ENCODE results near the gene ASB14.

The ASB14 gene

DNA sequence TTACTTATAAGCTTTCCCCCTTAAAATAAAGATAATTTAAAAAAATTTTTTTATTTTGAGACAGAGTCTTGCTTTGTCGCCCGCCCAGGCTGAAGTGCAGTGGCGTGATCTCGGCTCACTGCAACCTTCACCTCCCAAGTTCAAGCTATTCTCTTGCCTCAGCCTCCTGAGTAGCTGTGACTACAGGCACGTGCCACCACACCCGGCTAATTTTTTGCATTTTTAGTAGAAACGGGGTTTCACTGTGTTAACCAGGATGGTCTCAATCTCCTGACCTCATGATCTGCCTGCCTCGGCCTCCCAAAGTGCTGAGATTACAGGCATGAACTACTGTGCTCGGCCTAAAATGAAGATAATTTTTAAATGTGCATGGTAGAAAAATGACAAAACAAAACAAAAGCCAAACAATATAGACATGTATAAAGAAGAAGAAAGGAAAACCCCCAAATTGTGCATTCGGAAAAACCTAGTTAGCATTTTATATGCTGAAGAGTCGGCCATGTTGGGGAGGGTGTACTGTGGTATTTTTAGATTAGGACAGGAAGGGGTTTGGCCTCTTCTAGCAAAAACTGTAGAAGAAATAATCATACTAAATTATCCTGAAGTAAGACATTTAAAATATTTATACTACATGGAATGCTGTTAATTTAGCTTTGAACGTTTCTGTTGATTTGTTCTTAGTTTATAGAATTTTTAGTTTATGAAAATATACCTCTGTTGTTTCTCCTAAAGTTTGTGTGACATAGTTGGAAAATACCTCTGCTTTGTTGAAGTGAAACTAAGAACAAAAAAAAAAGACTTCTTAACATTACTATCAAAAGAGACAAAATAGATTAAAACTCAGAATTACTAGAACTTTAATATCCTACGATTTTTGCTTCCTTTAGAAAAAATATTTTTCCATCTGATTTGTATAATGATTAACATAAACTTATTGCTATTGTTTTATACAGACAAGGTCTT lies 57.6 kb downstream of the ASB14 start:
- Histone ChIP-seq H3K9me3 (ENCODE audit: control insufficient read depth, insufficient read depth, low read length) (no peaks in the 10 kb centered on the region), H3K9me2 (replicated peaks; ENCODE audit: control insufficient read depth, low read length) (no peaks in the 10 kb centered on the region), H3K4me1 (ENCODE audit: control insufficient read depth, low read length) (peaks cover 31% of the 10 kb centered on the region), H3F3A (ENCODE audit: control insufficient read depth, insufficient read depth) (peaks cover 10% of the 10 kb centered on the region; the same call in 1 of the 2 replicates), H3K36me3 (ENCODE audit: control insufficient read depth, low read length) (peaks cover 45% of the 10 kb centered on the region), H3K4me3 (ENCODE audit: low read length) (peak overlapping the region; percentile 38), H3K4me2 (ENCODE audit: low read length) (peak overlapping the region; percentile 49), H3K79me2 (ENCODE audit: control insufficient read depth, low read length) (peaks cover 70% of the 10 kb centered on the region), H4K20me1 (ENCODE audit: control insufficient read depth, insufficient read depth, low read depth, low read length) (no peaks in the 10 kb centered on the region), H3K27me3 (ENCODE audit: control insufficient read depth, low read length) (no peaks in the 10 kb centered on the region), H3K27ac (ENCODE audit: low read depth, low read length) (peak overlapping the region; percentile 55)
- TF ChIP-seq EZH2phosphoT487 (IDR thresholded peaks at IDR 0.05; ENCODE audit: borderline replicate concordance, low read length): no peak
- TF ChIP-seq, protein P1, sequence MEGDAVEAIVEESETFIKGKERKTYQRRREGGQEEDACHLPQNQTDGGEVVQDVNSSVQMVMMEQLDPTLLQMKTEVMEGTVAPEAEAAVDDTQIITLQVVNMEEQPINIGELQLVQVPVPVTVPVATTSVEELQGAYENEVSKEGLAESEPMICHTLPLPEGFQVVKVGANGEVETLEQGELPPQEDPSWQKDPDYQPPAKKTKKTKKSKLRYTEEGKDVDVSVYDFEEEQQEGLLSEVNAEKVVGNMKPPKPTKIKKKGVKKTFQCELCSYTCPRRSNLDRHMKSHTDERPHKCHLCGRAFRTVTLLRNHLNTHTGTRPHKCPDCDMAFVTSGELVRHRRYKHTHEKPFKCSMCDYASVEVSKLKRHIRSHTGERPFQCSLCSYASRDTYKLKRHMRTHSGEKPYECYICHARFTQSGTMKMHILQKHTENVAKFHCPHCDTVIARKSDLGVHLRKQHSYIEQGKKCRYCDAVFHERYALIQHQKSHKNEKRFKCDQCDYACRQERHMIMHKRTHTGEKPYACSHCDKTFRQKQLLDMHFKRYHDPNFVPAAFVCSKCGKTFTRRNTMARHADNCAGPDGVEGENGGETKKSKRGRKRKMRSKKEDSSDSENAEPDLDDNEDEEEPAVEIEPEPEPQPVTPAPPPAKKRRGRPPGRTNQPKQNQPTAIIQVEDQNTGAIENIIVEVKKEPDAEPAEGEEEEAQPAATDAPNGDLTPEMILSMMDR (IDR thresholded peaks at IDR 0.05; ENCODE audit: low read depth, low read length, poor library complexity, severe bottlenecking): no peak

DNA sequence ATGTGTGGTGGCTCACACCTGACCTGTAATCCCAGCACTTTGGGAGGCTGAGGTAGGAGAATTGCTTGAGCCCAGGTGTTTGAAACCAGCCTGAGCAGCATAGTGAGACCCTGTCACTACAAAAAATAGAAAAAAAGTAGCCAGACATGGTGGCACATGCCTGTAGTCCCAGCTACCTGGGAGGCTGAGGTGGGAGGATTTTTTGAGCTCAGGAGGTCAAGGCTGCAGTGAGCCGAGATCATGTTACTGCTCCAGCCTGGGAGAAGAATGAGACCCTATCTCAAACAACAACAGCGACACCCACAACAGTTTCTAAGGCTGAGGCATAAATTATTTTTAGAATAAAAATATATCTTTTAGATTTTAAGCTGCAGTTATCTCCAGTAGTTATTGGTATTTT lies 58.7 kb downstream of the ASB14 start:
- Histone ChIP-seq H3K27ac (ENCODE audit: low read depth, low read length) (no peak overlapping the region), H3K4me2 (ENCODE audit: low read length) (no peak overlapping the region)

DNA sequence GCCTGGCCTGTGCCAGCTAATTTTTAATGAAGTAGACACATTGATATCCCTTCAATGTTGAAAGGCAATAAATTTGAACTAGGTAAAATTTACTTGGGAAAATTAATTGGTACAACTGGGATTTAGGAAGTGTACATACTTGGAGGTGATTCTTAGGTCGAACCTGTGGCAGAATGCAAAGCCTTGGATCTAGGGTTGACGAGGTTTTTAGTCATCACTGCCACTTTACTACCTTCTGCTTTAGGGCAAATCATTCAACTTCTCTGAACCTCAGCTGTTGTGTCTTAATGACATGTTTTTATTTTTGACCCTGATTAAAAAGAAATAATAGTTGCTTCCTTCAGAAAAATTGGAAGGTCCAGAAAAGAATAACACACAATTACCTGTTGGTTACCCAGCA lies 62.5 kb downstream of the ASB14 start:
- peaks cover 77% of the 10 kb centered on the region for H3K79me2 ChIP-seq (ENCODE audit: control insufficient read depth, low read length)
- 0 out of 2 replicates have a peak, but pooled peaks cover 5% of the 10 kb centered on the region for H3F3A ChIP-seq (ENCODE audit: control insufficient read depth, insufficient read depth)

More for the DNA sequence above, 58.7 kb downstream of the ASB14 start:
- peaks cover 34% of the 10 kb centered on the region for H3K36me3 ChIP-seq (ENCODE audit: control insufficient read depth, low read length)
- H3K4me1 ChIP-seq (ENCODE audit: control insufficient read depth, low read length): peaks cover 40% of the 10 kb centered on the region
- peaks cover 81% of the 10 kb centered on the region for H3K79me2 ChIP-seq (ENCODE audit: control insufficient read depth, low read length)
- no peaks in the 10 kb centered on the region for H3K27me3 ChIP-seq (ENCODE audit: control insufficient read depth, low read length)
- no peaks in the 10 kb centered on the region for H4K20me1 ChIP-seq (ENCODE audit: control insufficient read depth, insufficient read depth, low read depth, low read length)
- TF ChIP-seq, protein P1 (IDR thresholded peaks at IDR 0.05; ENCODE audit: low read depth, low read length, poor library complexity, severe bottlenecking): no peak
- TF ChIP-seq EZH2phosphoT487 (IDR thresholded peaks at IDR 0.05; ENCODE audit: borderline replicate concordance, low read length): no peak
- H3K9me2 ChIP-seq (replicated peaks; ENCODE audit: control insufficient read depth, low read length): no peaks in the 10 kb centered on the region
- H3F3A ChIP-seq (ENCODE audit: control insufficient read depth, insufficient read depth): peaks cover 10% of the 10 kb centered on the region; the same call in 1 of the 2 replicates
- no peaks in the 10 kb centered on the region for H3K9me3 ChIP-seq (ENCODE audit: control insufficient read depth, insufficient read depth, low read length)
- no peak overlapping the region for H3K4me3 ChIP-seq (ENCODE audit: low read length)

More for the DNA sequence above, 62.5 kb downstream of the ASB14 start:
- peak overlapping the region; percentile 100; the same call in 1 of the 2 replicates for H3K4me2 ChIP-seq (ENCODE audit: low read length)
- H3K27me3 ChIP-seq (ENCODE audit: control insufficient read depth, low read length): no peaks in the 10 kb centered on the region
- peaks cover 48% of the 10 kb centered on the region for H3K4me1 ChIP-seq (ENCODE audit: control insufficient read depth, low read length)
- no peak overlapping the region for H3K27ac ChIP-seq (ENCODE audit: low read depth, low read length)
- peaks cover 6% of the 10 kb centered on the region for H3K36me3 ChIP-seq (ENCODE audit: control insufficient read depth, low read length)
- TF ChIP-seq EZH2phosphoT487 (IDR thresholded peaks at IDR 0.05; ENCODE audit: borderline replicate concordance, low read length): no peak
- TF ChIP-seq, protein P1 (IDR thresholded peaks at IDR 0.05; ENCODE audit: low read depth, low read length, poor library complexity, severe bottlenecking): no peak
- no peaks in the 10 kb centered on the region for H3K9me2 ChIP-seq (replicated peaks; ENCODE audit: control insufficient read depth, low read length)
- no peaks in the 10 kb centered on the region for H3K9me3 ChIP-seq (ENCODE audit: control insufficient read depth, insufficient read depth, low read length)
- no peaks in the 10 kb centered on the region for H4K20me1 ChIP-seq (ENCODE audit: control insufficient read depth, insufficient read depth, low read depth, low read length)
- H3K4me3 ChIP-seq (ENCODE audit: low read length): no peak overlapping the region

Data from DOHH2 (cell line).